HG03575 (cell line): ENCODE measurements around the gene PLA2G2C.
"Not testable (repeated sequence)": the region's sequence is repeated elsewhere in the genome, so short reads cannot be mapped to it uniquely, and the experiment has no call there.

ENCODE experiments used
- ATAC-seq: cut with Tn5 transposase; IDR thresholded peaks from one replicate; pipeline ENCODE4 v1.9.1; 2021; ENCODE audit not compliant: unreplicated experiment, insufficient number of reproducible peaks, low FRiP score; ENCODE audit errors: extremely low read depth

The PLA2G2C gene

DNA sequence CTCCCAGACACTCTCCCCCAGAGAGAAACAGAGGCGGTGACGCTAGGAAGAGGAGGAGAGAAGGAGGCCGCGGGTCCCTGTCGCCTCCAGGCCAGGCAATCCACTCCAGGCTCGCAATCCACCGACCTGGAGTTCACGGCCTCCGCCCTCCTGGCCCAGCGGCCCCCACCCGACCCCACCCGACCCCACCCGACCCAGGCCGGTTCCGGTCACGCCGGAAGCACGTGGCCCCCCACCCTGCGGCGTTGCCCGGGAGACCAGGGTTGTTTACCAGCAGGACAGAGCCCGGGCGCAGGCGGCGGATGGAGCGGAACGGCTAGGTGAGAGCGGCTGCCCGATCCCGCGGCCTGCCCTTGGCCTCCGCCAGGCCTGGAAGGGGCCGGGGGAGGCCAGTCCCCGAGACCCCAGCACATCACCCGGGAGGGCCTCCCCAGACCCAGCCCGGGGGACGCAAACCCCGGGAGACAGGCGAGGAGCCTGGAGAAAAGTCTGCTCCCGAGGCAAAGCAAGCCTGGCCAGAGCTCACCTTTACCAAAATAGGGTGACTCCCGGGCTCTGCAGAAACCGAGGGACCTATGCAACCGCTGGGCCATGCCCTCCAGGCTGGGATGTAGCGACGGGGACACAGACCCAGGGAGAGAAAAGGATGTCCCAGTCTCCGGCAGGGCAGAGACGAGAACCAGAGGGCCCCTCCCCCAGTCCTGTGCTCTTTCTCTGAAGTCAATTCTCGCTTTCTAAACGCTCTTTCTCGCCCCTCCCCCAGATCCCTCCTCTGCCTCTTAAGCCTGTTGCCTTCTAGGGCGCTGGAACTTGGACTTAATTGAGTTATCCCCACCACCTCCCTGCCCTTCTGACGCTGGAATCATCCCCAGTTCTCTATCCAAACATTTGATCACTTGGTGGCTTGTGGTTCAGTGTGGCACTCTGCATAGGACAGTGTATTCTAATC is at the start of gene PLA2G2C, which contains the start of gene UBXN10:
TSS of gene PLA2G2C (minus strand) at position 685 of the 949 bp plus-strand sequence. CDS start 9,155 bp downstream, outside the sequence.
TSS of gene UBXN10 (plus strand) at position 263 of the 949 bp plus-strand sequence. CDS start 4,466 bp downstream, outside the sequence.
- ATAC-seq, result no peak

GRCh38 chr1:20234788-20235535 is 48.6 kb upstream of the PLA2G2C start:
- no peak for ATAC-seq

- ATAC-seq, result no peak
Observed at GRCh38 chr1:20233866-20234265, 47.5 kb upstream of the PLA2G2C start.

DNA sequence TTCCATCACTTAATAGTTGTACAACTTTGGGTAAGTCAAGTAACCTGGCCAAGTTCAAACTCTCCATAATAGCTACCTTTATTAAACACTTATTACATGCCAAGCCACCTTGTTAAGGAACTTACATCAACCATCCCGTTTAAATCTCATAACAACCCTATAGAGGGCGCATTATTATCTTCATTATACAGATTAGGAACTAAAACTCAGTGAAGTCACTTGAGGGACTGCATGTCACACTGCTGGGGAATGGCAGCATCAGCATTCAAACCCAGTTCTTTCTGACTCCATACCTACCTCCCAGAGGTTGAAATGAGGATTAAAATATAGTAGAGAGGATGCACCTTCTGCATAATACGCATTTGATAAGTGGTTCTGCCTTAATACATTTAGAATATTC is 47.1 kb upstream of the PLA2G2C start:
- ATAC-seq, result no peak

DNA sequence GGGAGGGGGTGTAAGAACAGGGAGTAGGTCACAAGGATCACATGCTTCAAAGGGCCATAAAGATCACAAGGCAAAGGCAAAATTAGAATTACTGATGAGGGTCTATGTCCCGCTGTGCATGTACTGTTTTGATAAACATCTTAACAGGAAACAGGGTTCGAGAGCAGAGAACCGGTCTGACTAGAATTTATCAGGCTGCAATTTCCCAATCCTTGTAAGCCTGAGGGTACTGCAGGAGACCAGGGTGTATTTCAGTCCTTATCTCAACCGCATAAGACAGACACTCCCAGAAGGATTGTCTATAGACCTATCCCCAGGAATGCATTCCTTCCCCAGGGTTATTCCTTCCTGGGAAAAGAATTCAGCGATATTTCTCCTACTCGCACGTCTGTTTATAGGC is 46.2 kb upstream of the PLA2G2C start:
- not testable (repeated sequence) for ATAC-seq

- ATAC-seq, result no peak
Observed at GRCh38 chr1:20229171-20229570, 42.9 kb upstream of the PLA2G2C start.

- ATAC-seq, result no peak
Observed at GRCh38 chr1:20228314-20228825, 42.1 kb upstream of the PLA2G2C start.

DNA sequence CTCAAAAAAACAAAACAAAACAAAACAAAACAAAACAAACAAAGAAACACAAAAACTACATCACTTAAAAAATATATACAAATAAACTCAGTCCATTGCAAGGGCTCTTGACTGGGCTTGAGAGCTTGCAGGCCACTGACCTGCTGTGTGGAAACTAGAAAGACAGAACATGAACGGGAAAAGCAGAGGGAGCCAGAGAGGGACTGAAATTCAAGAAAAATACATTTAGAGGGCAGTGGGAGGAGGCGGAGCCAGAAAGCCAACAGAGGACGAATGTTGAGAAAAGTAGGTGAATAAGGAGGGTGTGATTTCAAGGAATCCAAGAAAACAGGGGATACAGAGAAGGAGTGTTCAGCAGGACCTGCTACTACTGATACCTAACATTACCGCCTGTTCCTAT is 41.4 kb upstream of the PLA2G2C start:
- ATAC-seq, result no peak

- ATAC-seq, result no peak
Observed at GRCh38 chr1:20224546-20224945, 38.2 kb upstream of the PLA2G2C start.

DNA sequence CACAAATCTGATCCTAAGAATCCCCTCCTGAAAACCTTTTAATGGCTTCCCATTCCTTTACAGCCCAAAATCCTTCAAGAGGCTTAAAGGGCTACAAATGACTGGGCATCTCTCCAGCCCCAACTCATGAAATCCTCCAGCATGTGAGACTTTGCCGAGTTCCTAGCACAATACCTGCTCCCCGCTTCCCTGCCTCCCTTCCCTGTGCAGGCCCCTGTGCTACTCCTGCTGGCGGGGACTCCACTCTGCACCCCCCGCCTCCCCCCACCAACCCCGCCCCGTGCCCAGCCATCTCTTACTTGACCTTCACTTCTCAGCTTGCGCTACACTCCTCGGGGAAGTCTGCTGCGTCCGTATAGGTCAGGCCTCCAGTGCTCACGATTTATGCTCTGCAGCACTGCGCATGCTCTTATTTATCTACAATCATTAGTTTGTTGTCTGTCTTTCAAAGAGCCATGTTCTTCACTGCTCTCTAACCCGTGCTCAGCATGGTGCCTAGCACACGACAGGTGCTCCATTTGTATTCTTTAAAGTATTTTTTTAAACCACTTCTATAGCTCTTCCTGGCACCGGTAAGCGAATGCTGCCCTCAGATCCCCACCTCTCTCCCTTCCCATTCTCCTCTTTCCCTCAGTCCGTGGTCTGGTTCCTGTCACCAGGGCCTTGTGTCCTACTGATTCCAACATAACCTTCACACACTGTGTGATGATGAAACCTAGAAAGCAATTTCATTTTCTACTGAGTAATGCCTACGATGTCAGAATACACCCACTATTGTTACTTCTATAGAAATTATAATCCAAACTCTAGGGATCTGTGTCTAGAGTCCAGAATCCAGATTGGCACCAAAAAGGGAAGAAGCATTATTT is 37.5 kb upstream of the PLA2G2C start:
- ATAC-seq, result no peak

- ATAC-seq, result no peak
Observed at GRCh38 chr1:20223106-20223505, 36.8 kb upstream of the PLA2G2C start.

DNA sequence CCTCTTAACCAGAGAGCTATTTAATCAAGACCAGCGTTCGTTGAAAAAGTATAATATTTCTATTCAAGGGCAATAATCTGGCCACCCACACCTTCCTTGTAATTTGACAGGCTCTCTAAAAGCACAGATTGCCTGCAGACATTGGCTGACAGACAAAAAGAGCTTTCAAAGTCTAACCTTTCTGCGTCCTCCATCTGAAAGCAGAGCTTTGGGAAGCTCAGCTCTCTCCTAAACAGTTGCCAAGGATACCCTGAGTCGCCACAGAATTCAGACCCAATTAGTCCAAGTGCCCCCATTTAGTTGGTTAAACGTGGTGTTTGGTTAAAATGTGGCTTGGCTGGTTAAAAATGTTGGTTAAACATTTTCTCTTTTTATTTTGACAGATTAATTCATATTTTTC is 33.7 kb upstream of the PLA2G2C start:
- no peak for ATAC-seq

GRCh38 chr1:20219053-20219452 is 32.7 kb upstream of the PLA2G2C start:
- ATAC-seq, result not testable (repeated sequence)

- no peak for ATAC-seq
Observed at GRCh38 chr1:20216574-20216973, 30.3 kb upstream of the PLA2G2C start.

DNA sequence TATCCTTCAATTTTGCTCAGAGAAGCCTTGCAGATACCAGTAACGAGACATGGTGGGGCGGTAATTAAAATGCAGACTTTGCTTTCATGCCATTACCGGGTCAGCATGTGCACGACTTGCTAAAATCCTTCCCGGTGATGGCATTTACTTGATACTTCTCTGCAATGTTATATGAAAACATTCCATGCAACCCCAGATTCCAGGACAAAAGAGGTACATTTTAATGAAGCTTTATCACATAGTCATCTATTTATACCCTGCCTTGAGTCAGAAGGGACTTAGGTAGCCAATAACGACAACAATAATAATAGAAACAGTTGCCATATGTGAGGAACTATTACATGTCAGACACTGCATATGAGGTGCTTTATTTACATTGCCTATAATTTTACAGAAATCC is 29.4 kb upstream of the PLA2G2C start:
- no peak for ATAC-seq

DNA sequence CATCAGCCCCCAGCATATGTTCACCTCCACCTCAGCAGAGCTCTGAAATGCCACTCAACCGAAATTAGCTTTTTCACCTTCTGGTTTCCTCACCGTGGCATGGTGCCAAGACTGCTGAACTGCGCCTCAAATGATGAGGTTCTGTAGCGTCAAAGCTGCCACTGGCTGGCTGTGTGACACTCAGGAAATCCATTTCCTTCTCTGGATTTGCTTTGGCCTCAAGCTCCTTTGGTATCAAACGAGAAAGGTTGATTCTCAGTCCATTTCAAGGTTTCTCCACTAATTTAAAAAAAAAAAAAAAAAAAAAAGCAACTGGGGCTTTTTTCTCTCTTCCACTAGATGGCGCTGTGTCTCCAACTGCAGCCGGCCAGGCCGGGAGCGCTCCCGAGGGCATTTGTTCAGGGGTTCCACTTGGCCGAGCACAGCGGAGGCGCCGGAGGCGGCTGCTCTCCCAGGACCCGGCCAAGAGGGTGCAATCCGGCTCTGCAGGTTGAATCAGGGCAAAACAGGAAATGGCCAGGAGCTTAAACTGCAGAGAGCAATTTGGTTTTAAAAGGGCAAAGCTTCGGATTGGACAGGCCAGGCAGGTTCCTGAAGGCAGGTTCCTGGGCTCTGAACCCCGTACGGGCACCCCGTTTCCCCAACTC is 26.5 kb upstream of the PLA2G2C start:
- no peak for ATAC-seq

GRCh38 chr1:20212085-20212684 is 25.9 kb upstream of the PLA2G2C start:
- no peak for ATAC-seq

- ATAC-seq, result no peak
Observed at GRCh38 chr1:20211511-20211931, 25.2 kb upstream of the PLA2G2C start.
